WTC11 (cell line): ENCODE data around the gene PCDHA1. TPM values are rescaled to one million over a fixed set of nuclear protein-coding genes. Genes with fewer than 3 reads are reported as not detected.

ENCODE experiments used
- ATAC-seq: fragments of 200-7000 bp; cut with Tn5 transposase; 2 replicates; pipeline ENCODE4 v1.10.0; 2021; ENCODE audit warnings: mild to moderate bottlenecking, moderate library complexity
- CTCF ChIA-PET: fragments of 300-600 bp; sonication (Branson Sonifier 250); formaldehyde crosslinking; loops from one replicate; lab custom pipeline; 2021; ENCODE audit warnings: antibody characterized with exemption; lab: Charles Lee
- POLR2A ChIA-PET: fragments of 350-600 bp; sonication (Branson Sonifier 250); formaldehyde crosslinking; loops from one replicate; lab custom pipeline; 2021; ENCODE audit warnings: antibody characterized with exemption; lab: Charles Lee
- DNase-seq: peaks from one replicate; pipeline ENCODE4 v3.0.0; 2021; ENCODE audit warnings: low spot score
- H3K27ac Mint-ChIP-seq: 2 replicates; pipeline ENCODE4 v1.8.0; 2021; ENCODE audit warnings: mixed read lengths
- H3K27me3 Mint-ChIP-seq: 2 replicates; pipeline ENCODE4 v1.8.0; 2021; ENCODE audit warnings: low read depth, mild to moderate bottlenecking, moderate library complexity, mixed read lengths
- H3K36me3 Mint-ChIP-seq: 2 replicates; pipeline ENCODE4 v1.8.0; 2021; ENCODE audit warnings: mixed read lengths
- H3K4me1 Mint-ChIP-seq: 2 replicates; pipeline ENCODE4 v1.8.0; 2022; ENCODE audit warnings: mixed read lengths
- H3K4me3 Mint-ChIP-seq: 2 replicates; pipeline ENCODE4 v1.8.0; 2021; ENCODE audit warnings: mild to moderate bottlenecking, moderate library complexity, mixed read lengths
- H3K9me3 Mint-ChIP-seq: 2 replicates; pipeline ENCODE4 v1.8.0; 2021; ENCODE audit warnings: mixed read lengths
- CREM ChIP-seq: sonication (generic); formaldehyde crosslinking; IDR thresholded peaks from 2 replicates; pipeline ENCODE4 v1.8.1; 2022; ENCODE audit warnings: mild to moderate bottlenecking, missing genetic modification reagents, moderate library complexity
- FOXJ3 ChIP-seq: sonication (generic); formaldehyde crosslinking; IDR thresholded peaks from 2 replicates; pipeline ENCODE4 v1.9.0; 2021; ENCODE audit warnings: missing genetic modification reagents, mild to moderate bottlenecking, borderline replicate concordance
- FOXK1 ChIP-seq: sonication (generic); formaldehyde crosslinking; IDR thresholded peaks from 2 replicates; pipeline ENCODE4 v1.8.0; 2022; ENCODE audit warnings: mild to moderate bottlenecking, moderate library complexity, missing genetic modification reagents
- GABPB1 ChIP-seq: sonication (generic); formaldehyde crosslinking; IDR thresholded peaks from 2 replicates; pipeline ENCODE4 v1.8.1; 2023; ENCODE audit warnings: mild to moderate bottlenecking, missing genetic modification reagents
- GTF2I ChIP-seq: fragments of 250-450 bp; sonication (Bioruptor Pico); conservative IDR thresholded peaks from 2 replicates; pipeline ENCODE4 v1.4.0; 2021; ENCODE audit warnings: mild to moderate bottlenecking
- IRF2 ChIP-seq: sonication (generic); formaldehyde crosslinking; IDR thresholded peaks from 2 replicates; pipeline ENCODE4 v1.8.0; 2022; ENCODE audit warnings: low read depth, missing genetic modification reagents, borderline replicate concordance
- NFATC4 ChIP-seq: fragments of 250-450 bp; sonication (Bioruptor Pico); IDR thresholded peaks from 2 replicates; pipeline ENCODE4 v1.9.0; 2021; ENCODE audit warnings: mild to moderate bottlenecking
- NFYB ChIP-seq: sonication (generic); formaldehyde crosslinking; conservative IDR thresholded peaks from 2 replicates; pipeline ENCODE4 v1.8.0; 2022; ENCODE audit warnings: low read depth, missing genetic modification reagents
- PRRX2 ChIP-seq: fragments of 250-450 bp; sonication (Bioruptor Pico); IDR thresholded peaks from 2 replicates; pipeline ENCODE4 v1.8.0; 2021; ENCODE audit warnings: mild to moderate bottlenecking
- SMAD3 ChIP-seq: sonication (generic); formaldehyde crosslinking; IDR thresholded peaks from 2 replicates; pipeline ENCODE4 v1.8.0; 2022; ENCODE audit warnings: missing genetic modification reagents, mild to moderate bottlenecking, borderline replicate concordance
- SOX15 ChIP-seq: fragments of 250-450 bp; sonication (Bioruptor Pico); IDR thresholded peaks from 2 replicates; pipeline ENCODE4 v1.9.0; 2021; ENCODE audit warnings: mild to moderate bottlenecking
- TP53 ChIP-seq: sonication (generic); formaldehyde crosslinking; IDR thresholded peaks from 2 replicates; pipeline ENCODE4 v1.8.1; 2023; ENCODE audit warnings: mild to moderate bottlenecking, missing genetic modification reagents
- ZNF138 ChIP-seq: sonication (generic); formaldehyde crosslinking; conservative IDR thresholded peaks from 2 replicates; pipeline ENCODE4 v1.8.1; 2022; ENCODE audit warnings: mild to moderate bottlenecking, moderate library complexity, missing genetic modification reagents
- ZNF416 ChIP-seq: fragments of 250-450 bp; sonication (Bioruptor Pico); IDR thresholded peaks from 2 replicates; pipeline ENCODE4 v1.9.0; 2021; ENCODE audit warnings: mild to moderate bottlenecking, inconsistent platforms
- total RNA-seq: library from RNA; stranded (reverse); gene quantifications from 3 replicates; pipeline ENCODE4 v1.2.3, GENCODE V29; 2021
- TF ChIP-seq, protein P1 (sequence below): fragments of 250-450 bp; sonication (Bioruptor Pico); IDR thresholded peaks from 2 replicates; pipeline ENCODE4 v1.9.0; 2021; ENCODE audit warnings: moderate library complexity, mild to moderate bottlenecking, inconsistent platforms, borderline replicate concordance
- TF ChIP-seq, protein P2 (sequence below): sonication (generic); formaldehyde crosslinking; IDR thresholded peaks from 2 replicates; pipeline ENCODE4 v1.8.1; 2022; ENCODE audit warnings: mild to moderate bottlenecking, missing genetic modification reagents, moderate library complexity, borderline replicate concordance
- TF ChIP-seq, protein P3 (sequence below): fragments of 250-450 bp; sonication (Bioruptor Pico); IDR thresholded peaks from 2 replicates; pipeline ENCODE4 v1.9.0; 2021; ENCODE audit warnings: mild to moderate bottlenecking
- TF ChIP-seq, protein P4 (sequence below): fragments of 250-450 bp; sonication (Bioruptor Pico); IDR thresholded peaks from 2 replicates; pipeline ENCODE4 v1.9.0; 2021; ENCODE audit warnings: mild to moderate bottlenecking, borderline replicate concordance
- TF ChIP-seq, protein P5 (sequence below): sonication (generic); formaldehyde crosslinking; IDR thresholded peaks from 2 replicates; pipeline ENCODE4 v1.8.0; 2022; ENCODE audit warnings: mild to moderate bottlenecking, missing genetic modification reagents
- TF ChIP-seq, protein P6 (sequence below): sonication (generic); formaldehyde crosslinking; IDR thresholded peaks from 2 replicates; pipeline ENCODE4 v1.8.0; 2023; ENCODE audit warnings: mild to moderate bottlenecking, missing genetic modification reagents
- TF ChIP-seq, protein P7 (sequence below): sonication (generic); formaldehyde crosslinking; IDR thresholded peaks from 2 replicates; pipeline ENCODE4 v1.8.1; 2022; ENCODE audit warnings: missing genetic modification reagents, borderline replicate concordance

PCDHA1 gene
- total RNA-seq, 1 experiment from 2014 or later, result 2.4 TPM

DNA sequence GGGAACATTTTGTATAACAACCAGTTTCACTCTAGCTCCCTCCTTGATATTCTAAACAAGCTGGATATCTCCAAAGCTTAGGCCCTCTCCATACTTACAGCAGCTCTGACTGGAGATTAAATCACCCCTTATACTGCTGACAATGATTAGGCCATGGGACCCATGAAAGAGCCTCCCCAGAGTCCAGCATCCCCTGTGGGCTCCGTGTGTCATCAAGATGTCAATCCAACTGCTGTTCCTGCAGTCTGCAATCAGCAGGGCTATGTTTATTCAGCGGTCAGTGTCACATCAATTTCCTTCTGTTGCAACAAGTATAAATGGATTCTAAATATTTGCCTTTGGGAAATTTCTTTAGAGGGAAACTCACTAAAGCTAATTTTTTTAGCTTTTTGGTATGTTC, 206.9 kb downstream of the PCDHA1 start:
- Mint-ChIP-seq H3K4me1 (peaks cover 44% of the 10 kb centered on the region), H3K27me3 (no peaks in the 10 kb centered on the region), H3K4me3 (no peak overlapping the region), H3K9me3 (no peaks in the 10 kb centered on the region), H3K36me3 (no peaks in the 10 kb centered on the region), H3K27ac (no peak overlapping the region; the same call in 1 of the 2 replicates)
- DNase-seq (no peak), ATAC-seq (no peak)
- ChIA-PET CTCF (interaction anchor here (0.7 to 1.0 kb wide), 2 partner anchors 48 to 151 kb away, joined by 3 to 4 read pairs; no protein-coding TSS in a partner anchor), POLR2A (no interaction called here)
- TF ChIP-seq, protein P1, sequence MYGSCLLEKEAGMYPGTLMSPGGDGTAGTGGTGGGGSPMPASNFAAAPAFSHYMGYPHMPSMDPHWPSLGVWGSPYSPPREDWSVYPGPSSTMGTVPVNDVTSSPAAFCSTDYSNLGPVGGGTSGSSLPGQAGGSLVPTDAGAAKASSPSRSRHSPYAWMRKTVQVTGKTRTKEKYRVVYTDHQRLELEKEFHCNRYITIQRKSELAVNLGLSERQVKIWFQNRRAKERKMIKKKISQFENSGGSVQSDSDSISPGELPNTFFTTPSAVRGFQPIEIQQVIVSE (CRISPR knock-in tag), result no peak
- TF ChIP-seq, protein P2, sequence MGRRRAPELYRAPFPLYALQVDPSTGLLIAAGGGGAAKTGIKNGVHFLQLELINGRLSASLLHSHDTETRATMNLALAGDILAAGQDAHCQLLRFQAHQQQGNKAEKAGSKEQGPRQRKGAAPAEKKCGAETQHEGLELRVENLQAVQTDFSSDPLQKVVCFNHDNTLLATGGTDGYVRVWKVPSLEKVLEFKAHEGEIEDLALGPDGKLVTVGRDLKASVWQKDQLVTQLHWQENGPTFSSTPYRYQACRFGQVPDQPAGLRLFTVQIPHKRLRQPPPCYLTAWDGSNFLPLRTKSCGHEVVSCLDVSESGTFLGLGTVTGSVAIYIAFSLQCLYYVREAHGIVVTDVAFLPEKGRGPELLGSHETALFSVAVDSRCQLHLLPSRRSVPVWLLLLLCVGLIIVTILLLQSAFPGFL (CRISPR knock-in tag), result no peak
- TF ChIP-seq NFYB (CRISPR knock-in tag), result no peak
- no peak for TF ChIP-seq ZNF138 (CRISPR knock-in tag)
- no peak for TF ChIP-seq GABPB1 (CRISPR knock-in tag)
- TF ChIP-seq, protein P3, sequence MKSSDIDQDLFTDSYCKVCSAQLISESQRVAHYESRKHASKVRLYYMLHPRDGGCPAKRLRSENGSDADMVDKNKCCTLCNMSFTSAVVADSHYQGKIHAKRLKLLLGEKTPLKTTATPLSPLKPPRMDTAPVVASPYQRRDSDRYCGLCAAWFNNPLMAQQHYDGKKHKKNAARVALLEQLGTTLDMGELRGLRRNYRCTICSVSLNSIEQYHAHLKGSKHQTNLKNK (CRISPR knock-in tag), result no peak
- TF ChIP-seq FOXJ3, result no peak
- no peak for TF ChIP-seq NFATC4 (CRISPR knock-in tag)
- no peak for TF ChIP-seq SOX15
- no peak for TF ChIP-seq IRF2 (CRISPR knock-in tag)

DNA sequence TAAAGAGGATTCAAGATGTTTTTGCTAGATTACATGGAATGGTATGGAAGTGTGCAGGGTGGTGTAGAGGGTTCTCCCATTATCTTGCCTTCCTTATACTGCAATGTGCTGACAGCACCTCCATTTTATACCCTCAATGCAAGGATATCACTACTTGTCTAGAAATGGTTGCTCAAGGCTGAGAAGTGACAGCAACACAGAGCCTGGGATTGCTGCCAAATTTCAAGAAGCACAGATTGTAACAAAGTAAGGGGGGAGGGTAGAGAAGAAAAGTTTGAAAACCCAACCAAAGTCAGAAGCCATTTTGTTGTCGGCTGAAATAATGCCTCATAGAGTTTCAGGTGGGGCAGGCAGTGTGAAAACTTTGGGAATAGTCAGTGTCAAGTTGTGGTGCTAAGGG, 210.1 kb downstream of the PCDHA1 start:
- CTCF ChIA-PET, result no interaction called here
- no peaks in the 10 kb centered on the region for H3K36me3 Mint-ChIP-seq
- ATAC-seq, result no peak
- no peak for DNase-seq
- H3K27me3 Mint-ChIP-seq, result no peaks in the 10 kb centered on the region
- POLR2A ChIA-PET, result no interaction called here
- TF ChIP-seq CREM (CRISPR knock-in tag), result no peak
- TF ChIP-seq, protein P4, sequence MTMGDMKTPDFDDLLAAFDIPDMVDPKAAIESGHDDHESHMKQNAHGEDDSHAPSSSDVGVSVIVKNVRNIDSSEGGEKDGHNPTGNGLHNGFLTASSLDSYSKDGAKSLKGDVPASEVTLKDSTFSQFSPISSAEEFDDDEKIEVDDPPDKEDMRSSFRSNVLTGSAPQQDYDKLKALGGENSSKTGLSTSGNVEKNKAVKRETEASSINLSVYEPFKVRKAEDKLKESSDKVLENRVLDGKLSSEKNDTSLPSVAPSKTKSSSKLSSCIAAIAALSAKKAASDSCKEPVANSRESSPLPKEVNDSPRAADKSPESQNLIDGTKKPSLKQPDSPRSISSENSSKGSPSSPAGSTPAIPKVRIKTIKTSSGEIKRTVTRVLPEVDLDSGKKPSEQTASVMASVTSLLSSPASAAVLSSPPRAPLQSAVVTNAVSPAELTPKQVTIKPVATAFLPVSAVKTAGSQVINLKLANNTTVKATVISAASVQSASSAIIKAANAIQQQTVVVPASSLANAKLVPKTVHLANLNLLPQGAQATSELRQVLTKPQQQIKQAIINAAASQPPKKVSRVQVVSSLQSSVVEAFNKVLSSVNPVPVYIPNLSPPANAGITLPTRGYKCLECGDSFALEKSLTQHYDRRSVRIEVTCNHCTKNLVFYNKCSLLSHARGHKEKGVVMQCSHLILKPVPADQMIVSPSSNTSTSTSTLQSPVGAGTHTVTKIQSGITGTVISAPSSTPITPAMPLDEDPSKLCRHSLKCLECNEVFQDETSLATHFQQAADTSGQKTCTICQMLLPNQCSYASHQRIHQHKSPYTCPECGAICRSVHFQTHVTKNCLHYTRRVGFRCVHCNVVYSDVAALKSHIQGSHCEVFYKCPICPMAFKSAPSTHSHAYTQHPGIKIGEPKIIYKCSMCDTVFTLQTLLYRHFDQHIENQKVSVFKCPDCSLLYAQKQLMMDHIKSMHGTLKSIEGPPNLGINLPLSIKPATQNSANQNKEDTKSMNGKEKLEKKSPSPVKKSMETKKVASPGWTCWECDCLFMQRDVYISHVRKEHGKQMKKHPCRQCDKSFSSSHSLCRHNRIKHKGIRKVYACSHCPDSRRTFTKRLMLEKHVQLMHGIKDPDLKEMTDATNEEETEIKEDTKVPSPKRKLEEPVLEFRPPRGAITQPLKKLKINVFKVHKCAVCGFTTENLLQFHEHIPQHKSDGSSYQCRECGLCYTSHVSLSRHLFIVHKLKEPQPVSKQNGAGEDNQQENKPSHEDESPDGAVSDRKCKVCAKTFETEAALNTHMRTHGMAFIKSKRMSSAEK (CRISPR knock-in tag), result no peak
- TF ChIP-seq, protein P5, sequence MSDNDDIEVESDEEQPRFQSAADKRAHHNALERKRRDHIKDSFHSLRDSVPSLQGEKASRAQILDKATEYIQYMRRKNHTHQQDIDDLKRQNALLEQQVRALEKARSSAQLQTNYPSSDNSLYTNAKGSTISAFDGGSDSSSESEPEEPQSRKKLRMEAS (CRISPR knock-in tag), result no peak
- no peak for TF ChIP-seq ZNF416 (CRISPR knock-in tag)
- TF ChIP-seq, protein P6, sequence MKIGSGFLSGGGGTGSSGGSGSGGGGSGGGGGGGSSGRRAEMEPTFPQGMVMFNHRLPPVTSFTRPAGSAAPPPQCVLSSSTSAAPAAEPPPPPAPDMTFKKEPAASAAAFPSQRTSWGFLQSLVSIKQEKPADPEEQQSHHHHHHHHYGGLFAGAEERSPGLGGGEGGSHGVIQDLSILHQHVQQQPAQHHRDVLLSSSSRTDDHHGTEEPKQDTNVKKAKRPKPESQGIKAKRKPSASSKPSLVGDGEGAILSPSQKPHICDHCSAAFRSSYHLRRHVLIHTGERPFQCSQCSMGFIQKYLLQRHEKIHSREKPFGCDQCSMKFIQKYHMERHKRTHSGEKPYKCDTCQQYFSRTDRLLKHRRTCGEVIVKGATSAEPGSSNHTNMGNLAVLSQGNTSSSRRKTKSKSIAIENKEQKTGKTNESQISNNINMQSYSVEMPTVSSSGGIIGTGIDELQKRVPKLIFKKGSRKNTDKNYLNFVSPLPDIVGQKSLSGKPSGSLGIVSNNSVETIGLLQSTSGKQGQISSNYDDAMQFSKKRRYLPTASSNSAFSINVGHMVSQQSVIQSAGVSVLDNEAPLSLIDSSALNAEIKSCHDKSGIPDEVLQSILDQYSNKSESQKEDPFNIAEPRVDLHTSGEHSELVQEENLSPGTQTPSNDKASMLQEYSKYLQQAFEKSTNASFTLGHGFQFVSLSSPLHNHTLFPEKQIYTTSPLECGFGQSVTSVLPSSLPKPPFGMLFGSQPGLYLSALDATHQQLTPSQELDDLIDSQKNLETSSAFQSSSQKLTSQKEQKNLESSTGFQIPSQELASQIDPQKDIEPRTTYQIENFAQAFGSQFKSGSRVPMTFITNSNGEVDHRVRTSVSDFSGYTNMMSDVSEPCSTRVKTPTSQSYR (CRISPR knock-in tag), result no peak
- no peak for TF ChIP-seq TP53 (CRISPR knock-in tag)
- no peak for TF ChIP-seq PRRX2 (CRISPR knock-in tag)
- TF ChIP-seq SMAD3, result no peak
- TF ChIP-seq, protein P7, sequence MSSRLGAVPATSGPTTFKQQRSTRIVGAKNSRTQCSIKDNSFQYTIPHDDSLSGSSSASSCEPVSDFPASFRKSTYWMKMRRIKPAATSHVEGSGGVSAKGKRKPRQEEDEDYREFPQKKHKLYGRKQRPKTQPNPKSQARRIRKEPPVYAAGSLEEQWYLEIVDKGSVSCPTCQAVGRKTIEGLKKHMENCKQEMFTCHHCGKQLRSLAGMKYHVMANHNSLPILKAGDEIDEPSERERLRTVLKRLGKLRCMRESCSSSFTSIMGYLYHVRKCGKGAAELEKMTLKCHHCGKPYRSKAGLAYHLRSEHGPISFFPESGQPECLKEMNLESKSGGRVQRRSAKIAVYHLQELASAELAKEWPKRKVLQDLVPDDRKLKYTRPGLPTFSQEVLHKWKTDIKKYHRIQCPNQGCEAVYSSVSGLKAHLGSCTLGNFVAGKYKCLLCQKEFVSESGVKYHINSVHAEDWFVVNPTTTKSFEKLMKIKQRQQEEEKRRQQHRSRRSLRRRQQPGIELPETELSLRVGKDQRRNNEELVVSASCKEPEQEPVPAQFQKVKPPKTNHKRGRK (CRISPR knock-in tag), result no peak
- TF ChIP-seq GTF2I (CRISPR knock-in tag), result no peak
- TF ChIP-seq FOXK1, result no peak
- no peak for TF ChIP-seq IRF2 (CRISPR knock-in tag)
- no peak overlapping the region for H3K4me3 Mint-ChIP-seq
- peak overlapping the region; percentile 39 for H3K27ac Mint-ChIP-seq
- no peaks in the 10 kb centered on the region for H3K9me3 Mint-ChIP-seq
- H3K4me1 Mint-ChIP-seq, result peaks cover 36% of the 10 kb centered on the region
